ENCODE measurements around the gene SCTR.

DNA sequence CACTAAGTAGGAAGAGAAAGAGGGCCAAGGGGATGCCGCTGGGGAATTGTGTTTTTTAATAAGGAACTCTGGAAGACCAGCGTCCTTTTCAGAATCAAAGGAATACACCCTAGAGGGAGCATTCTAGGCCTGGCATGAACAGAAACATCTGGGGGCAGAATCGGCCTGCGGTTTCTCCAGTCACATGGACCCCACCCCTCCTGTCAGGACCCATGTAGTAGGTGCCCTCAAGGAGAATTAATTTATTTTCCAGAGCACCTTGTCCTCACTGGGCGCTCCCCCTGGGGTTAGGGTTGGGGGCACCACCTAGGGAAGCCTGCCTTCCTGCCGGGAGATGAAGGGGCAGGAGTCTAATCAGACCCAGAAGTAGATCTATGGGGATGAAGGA is 48.4 kb downstream of the SCTR start:
- TF ChIP-seq, protein P1, sequence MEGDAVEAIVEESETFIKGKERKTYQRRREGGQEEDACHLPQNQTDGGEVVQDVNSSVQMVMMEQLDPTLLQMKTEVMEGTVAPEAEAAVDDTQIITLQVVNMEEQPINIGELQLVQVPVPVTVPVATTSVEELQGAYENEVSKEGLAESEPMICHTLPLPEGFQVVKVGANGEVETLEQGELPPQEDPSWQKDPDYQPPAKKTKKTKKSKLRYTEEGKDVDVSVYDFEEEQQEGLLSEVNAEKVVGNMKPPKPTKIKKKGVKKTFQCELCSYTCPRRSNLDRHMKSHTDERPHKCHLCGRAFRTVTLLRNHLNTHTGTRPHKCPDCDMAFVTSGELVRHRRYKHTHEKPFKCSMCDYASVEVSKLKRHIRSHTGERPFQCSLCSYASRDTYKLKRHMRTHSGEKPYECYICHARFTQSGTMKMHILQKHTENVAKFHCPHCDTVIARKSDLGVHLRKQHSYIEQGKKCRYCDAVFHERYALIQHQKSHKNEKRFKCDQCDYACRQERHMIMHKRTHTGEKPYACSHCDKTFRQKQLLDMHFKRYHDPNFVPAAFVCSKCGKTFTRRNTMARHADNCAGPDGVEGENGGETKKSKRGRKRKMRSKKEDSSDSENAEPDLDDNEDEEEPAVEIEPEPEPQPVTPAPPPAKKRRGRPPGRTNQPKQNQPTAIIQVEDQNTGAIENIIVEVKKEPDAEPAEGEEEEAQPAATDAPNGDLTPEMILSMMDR (IDR thresholded peaks at IDR 0.05; ENCODE audit: insufficient read depth, low read length) = no peak
- TF ChIP-seq, protein P2, sequence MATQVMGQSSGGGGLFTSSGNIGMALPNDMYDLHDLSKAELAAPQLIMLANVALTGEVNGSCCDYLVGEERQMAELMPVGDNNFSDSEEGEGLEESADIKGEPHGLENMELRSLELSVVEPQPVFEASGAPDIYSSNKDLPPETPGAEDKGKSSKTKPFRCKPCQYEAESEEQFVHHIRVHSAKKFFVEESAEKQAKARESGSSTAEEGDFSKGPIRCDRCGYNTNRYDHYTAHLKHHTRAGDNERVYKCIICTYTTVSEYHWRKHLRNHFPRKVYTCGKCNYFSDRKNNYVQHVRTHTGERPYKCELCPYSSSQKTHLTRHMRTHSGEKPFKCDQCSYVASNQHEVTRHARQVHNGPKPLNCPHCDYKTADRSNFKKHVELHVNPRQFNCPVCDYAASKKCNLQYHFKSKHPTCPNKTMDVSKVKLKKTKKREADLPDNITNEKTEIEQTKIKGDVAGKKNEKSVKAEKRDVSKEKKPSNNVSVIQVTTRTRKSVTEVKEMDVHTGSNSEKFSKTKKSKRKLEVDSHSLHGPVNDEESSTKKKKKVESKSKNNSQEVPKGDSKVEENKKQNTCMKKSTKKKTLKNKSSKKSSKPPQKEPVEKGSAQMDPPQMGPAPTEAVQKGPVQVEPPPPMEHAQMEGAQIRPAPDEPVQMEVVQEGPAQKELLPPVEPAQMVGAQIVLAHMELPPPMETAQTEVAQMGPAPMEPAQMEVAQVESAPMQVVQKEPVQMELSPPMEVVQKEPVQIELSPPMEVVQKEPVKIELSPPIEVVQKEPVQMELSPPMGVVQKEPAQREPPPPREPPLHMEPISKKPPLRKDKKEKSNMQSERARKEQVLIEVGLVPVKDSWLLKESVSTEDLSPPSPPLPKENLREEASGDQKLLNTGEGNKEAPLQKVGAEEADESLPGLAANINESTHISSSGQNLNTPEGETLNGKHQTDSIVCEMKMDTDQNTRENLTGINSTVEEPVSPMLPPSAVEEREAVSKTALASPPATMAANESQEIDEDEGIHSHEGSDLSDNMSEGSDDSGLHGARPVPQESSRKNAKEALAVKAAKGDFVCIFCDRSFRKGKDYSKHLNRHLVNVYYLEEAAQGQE (IDR thresholded peaks at IDR 0.05; ENCODE audit: insufficient replicate concordance, low read depth) = no peak
- no peak for TF ChIP-seq POLR2AphosphoS5 (IDR thresholded peaks at IDR 0.05; ENCODE audit: low read depth)
